ENCODE measurements around the gene C15orf40.

The C15orf40 gene

DNA sequence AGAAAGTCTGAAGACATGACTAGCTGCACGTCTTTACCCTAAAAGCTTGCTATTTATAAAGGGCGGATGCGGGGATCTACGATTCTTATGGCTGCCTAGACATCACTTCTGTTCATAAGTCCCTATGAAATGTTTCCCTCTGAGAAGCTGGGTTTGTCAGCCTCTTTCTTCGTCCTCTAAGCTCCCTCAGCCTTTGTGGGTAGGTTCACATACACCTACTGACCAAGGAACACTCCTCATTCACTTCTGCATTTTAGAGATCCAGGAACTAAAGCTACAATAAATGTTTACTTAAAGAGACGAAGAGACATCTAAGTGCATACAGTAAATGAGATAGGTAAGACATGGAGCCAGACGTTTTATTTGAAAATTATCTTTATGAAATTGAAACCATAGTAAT lies 42.1 kb downstream of the C15orf40 start:
- TF ChIP-seq EZH2phosphoT487 (IDR thresholded peaks at IDR 0.05; ENCODE audit: low read depth) = no peak
- TF ChIP-seq, protein P1, sequence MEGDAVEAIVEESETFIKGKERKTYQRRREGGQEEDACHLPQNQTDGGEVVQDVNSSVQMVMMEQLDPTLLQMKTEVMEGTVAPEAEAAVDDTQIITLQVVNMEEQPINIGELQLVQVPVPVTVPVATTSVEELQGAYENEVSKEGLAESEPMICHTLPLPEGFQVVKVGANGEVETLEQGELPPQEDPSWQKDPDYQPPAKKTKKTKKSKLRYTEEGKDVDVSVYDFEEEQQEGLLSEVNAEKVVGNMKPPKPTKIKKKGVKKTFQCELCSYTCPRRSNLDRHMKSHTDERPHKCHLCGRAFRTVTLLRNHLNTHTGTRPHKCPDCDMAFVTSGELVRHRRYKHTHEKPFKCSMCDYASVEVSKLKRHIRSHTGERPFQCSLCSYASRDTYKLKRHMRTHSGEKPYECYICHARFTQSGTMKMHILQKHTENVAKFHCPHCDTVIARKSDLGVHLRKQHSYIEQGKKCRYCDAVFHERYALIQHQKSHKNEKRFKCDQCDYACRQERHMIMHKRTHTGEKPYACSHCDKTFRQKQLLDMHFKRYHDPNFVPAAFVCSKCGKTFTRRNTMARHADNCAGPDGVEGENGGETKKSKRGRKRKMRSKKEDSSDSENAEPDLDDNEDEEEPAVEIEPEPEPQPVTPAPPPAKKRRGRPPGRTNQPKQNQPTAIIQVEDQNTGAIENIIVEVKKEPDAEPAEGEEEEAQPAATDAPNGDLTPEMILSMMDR (IDR thresholded peaks at IDR 0.05; ENCODE audit: low read depth, low read length) = no peak
- Histone ChIP-seq H3K36me3 (replicated peaks; ENCODE audit: low read depth, low read length) (no peaks in the 10 kb centered on the region), H3K27me3 (ENCODE audit: low read depth, low read length) (no peaks in the 10 kb centered on the region), H3K79me2 (ENCODE audit: low read length) (no peaks in the 10 kb centered on the region), H3K27ac (ENCODE audit: low read length) (no peak overlapping the region), H3K4me1 (ENCODE audit: low read length) (peaks cover 7% of the 10 kb centered on the region), H4K20me1 (ENCODE audit: insufficient read depth, low read length) (no peaks in the 10 kb centered on the region), H3K9me3 (ENCODE audit: insufficient read depth, low read length) (no peaks in the 10 kb centered on the region), H2AFZ (ENCODE audit: low read depth, low read length) (no peak overlapping the region), H3K4me2 (ENCODE audit: low read length) (no peak overlapping the region), H3K9ac (ENCODE audit: low read length) (no peak overlapping the region), H3K4me3 (ENCODE audit: low read length) (no peak overlapping the region)

DNA sequence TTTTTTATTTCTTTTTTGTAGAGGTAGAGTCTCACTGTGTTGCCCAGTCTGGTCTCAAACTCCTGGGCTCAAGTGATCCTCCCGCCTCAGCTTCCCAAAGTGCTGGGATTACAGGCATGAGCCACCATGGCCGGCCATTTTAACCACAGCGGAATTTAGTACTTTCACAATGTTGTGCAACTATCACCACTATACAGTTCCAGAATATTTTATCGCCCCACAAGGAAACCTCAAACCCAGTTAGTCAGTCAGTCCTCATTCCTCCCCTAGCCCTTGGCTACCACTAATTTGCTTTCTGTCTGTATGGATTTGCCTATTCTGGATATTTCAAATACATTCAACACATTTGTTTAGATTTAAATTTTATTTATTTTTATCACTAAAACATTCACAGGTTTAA lies 43.4 kb downstream of the C15orf40 start:
- no peaks in the 10 kb centered on the region for H3K9me3 ChIP-seq (ENCODE audit: insufficient read depth, low read length)
- no peak overlapping the region for H2AFZ ChIP-seq (ENCODE audit: low read depth, low read length)
- no peaks in the 10 kb centered on the region for H3K79me2 ChIP-seq (ENCODE audit: low read length)
- no peaks in the 10 kb centered on the region for H4K20me1 ChIP-seq (ENCODE audit: insufficient read depth, low read length)
- H3K36me3 ChIP-seq (replicated peaks; ENCODE audit: low read depth, low read length) = no peaks in the 10 kb centered on the region
- H3K4me3 ChIP-seq (ENCODE audit: low read length) = no peak overlapping the region
- no peaks in the 10 kb centered on the region for H3K27me3 ChIP-seq (ENCODE audit: low read depth, low read length)
- H3K27ac ChIP-seq (ENCODE audit: low read length) = no peak overlapping the region
- H3K4me1 ChIP-seq (ENCODE audit: low read length) = peaks cover 7% of the 10 kb centered on the region
- H3K4me2 ChIP-seq (ENCODE audit: low read length) = no peak overlapping the region
- TF ChIP-seq, protein P1 (IDR thresholded peaks at IDR 0.05; ENCODE audit: low read depth, low read length) = no peak
- TF ChIP-seq EZH2phosphoT487 (IDR thresholded peaks at IDR 0.05; ENCODE audit: low read depth) = no peak
- no peak overlapping the region for H3K9ac ChIP-seq (ENCODE audit: low read length)

DNA sequence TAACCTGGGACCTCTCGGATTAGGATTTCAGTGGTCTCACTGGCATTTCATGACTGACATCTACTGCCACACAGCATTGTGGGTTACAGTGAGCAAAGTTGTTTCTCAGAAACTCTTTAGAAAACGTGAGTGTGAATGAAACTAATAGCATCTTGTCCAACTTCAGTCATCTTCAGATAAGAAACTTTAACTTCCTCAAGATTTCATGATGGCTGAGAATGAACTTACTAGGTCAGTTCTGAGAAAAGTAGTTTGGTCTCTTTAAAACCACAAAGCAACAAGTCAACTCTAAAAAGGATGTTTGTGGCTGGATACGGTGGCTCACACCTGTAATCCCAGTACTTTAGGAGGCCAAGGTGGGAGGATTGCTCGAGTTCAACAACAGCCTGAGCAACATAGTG lies 44.8 kb downstream of the C15orf40 start:
- no peaks in the 10 kb centered on the region for H3K9me3 ChIP-seq (ENCODE audit: insufficient read depth, low read length)
- no peak overlapping the region for H3K4me2 ChIP-seq (ENCODE audit: low read length)
- no peaks in the 10 kb centered on the region for H4K20me1 ChIP-seq (ENCODE audit: insufficient read depth, low read length)
- no peak overlapping the region for H3K4me3 ChIP-seq (ENCODE audit: low read length)
- H3K27ac ChIP-seq (ENCODE audit: low read length) = no peak overlapping the region
- no peaks in the 10 kb centered on the region for H3K27me3 ChIP-seq (ENCODE audit: low read depth, low read length)
- no peak for TF ChIP-seq EZH2phosphoT487 (IDR thresholded peaks at IDR 0.05; ENCODE audit: low read depth)
- TF ChIP-seq, protein P1 (IDR thresholded peaks at IDR 0.05; ENCODE audit: low read depth, low read length) = no peak
- H3K36me3 ChIP-seq (replicated peaks; ENCODE audit: low read depth, low read length) = no peaks in the 10 kb centered on the region
- no peak overlapping the region for H2AFZ ChIP-seq (ENCODE audit: low read depth, low read length)
- H3K9ac ChIP-seq (ENCODE audit: low read length) = no peak overlapping the region
- no peaks in the 10 kb centered on the region for H3K79me2 ChIP-seq (ENCODE audit: low read length)
- peaks cover 7% of the 10 kb centered on the region for H3K4me1 ChIP-seq (ENCODE audit: low read length)

DNA sequence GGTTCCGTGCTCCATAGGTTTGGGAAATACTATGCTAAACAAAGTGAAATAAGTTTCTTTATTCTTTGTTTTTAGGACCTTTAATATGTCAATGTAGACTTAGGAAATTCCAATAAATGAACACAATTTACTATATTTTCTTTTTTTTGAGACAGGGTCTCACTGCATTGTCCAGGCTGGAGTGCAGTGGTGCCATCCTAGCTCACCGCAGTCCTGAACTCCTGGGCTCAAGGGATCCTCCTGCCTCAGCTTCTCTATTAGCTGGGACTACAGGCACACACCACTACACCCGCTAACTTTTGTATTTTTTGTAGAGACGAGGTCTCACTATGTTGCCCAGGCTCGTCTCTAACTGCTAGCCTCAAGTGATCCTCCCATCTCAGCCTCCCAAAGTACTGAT lies 46.5 kb downstream of the C15orf40 start:
- no peak overlapping the region for H3K4me2 ChIP-seq (ENCODE audit: low read length)
- no peaks in the 10 kb centered on the region; the same call in 1 of the 2 replicates for H3K27me3 ChIP-seq (ENCODE audit: low read depth, low read length)
- no peaks in the 10 kb centered on the region for H3K36me3 ChIP-seq (replicated peaks; ENCODE audit: low read depth, low read length)
- no peak overlapping the region for H3K9ac ChIP-seq (ENCODE audit: low read length)
- H3K9me3 ChIP-seq (ENCODE audit: insufficient read depth, low read length) = no peaks in the 10 kb centered on the region
- TF ChIP-seq, protein P1 (IDR thresholded peaks at IDR 0.05; ENCODE audit: low read depth, low read length) = no peak
- no peak for TF ChIP-seq EZH2phosphoT487 (IDR thresholded peaks at IDR 0.05; ENCODE audit: low read depth)
- H2AFZ ChIP-seq (ENCODE audit: low read depth, low read length) = no peak overlapping the region
- H3K4me1 ChIP-seq (ENCODE audit: low read length) = peaks cover 7% of the 10 kb centered on the region
- H3K79me2 ChIP-seq (ENCODE audit: low read length) = no peaks in the 10 kb centered on the region
- H4K20me1 ChIP-seq (ENCODE audit: insufficient read depth, low read length) = no peaks in the 10 kb centered on the region
- no peak overlapping the region for H3K27ac ChIP-seq (ENCODE audit: low read length)
- no peak overlapping the region for H3K4me3 ChIP-seq (ENCODE audit: low read length)
